Measurements from ENCODE around the gene NEUROD2.

- TF ChIP-seq EZH2 (IDR thresholded peaks at IDR 0.05; ENCODE audit: low read depth, unreplicated experiment): no peak
- TF ChIP-seq CTCF (conservative IDR thresholded peaks at IDR 0.05; ENCODE audit: low read depth in 2 of 2): no peak
- no peak for TF ChIP-seq REST (IDR thresholded peaks at IDR 0.05; ENCODE audit: unreplicated experiment)
- TF ChIP-seq POLR2AphosphoS5 (IDR thresholded peaks at IDR 0.05; ENCODE audit: low read depth): no peak
- TF ChIP-seq EZH2phosphoT487 (IDR thresholded peaks at IDR 0.05; ENCODE audit: unreplicated experiment): no peak
- TF ChIP-seq STAT1 (IDR thresholded peaks at IDR 0.05; ENCODE audit: unreplicated experiment): no peak
- no peak for TF ChIP-seq ETS1 (IDR thresholded peaks at IDR 0.05)
- TF ChIP-seq JUNB (IDR thresholded peaks at IDR 0.05; ENCODE audit: unreplicated experiment): no peak
- TF ChIP-seq ZNF331 (CRISPR knock-in tag; IDR thresholded peaks at IDR 0.05; ENCODE audit: low read depth): no peak
- no peak for TF ChIP-seq NANOG (IDR thresholded peaks at IDR 0.05; ENCODE audit: borderline replicate concordance)
- no peak for TF ChIP-seq CREB1 (CRISPR knock-in tag; IDR thresholded peaks at IDR 0.05; ENCODE audit: low read depth)
- TF ChIP-seq ZNF462 (CRISPR knock-in tag; IDR thresholded peaks at IDR 0.05): no peak
Measured at GRCh38 chr17:39615434-39615833, 7.7 kb upstream of the NEUROD2 start.
